C4-2B (cell line): ENCODE data around the gene FXYD5.

Source experiments
- ZFX ChIP-seq: fragments of 450-650 bp; IDR thresholded peaks from 2 replicates; pipeline ENCODE4 v1.6.1; 2017
- TF ChIP-seq, protein P1 (sequence below): fragments of 450-650 bp; conservative IDR thresholded peaks from 2 replicates; pipeline ENCODE4 v1.5.1; 2017; ENCODE audit warnings: mild to moderate bottlenecking

DNA sequence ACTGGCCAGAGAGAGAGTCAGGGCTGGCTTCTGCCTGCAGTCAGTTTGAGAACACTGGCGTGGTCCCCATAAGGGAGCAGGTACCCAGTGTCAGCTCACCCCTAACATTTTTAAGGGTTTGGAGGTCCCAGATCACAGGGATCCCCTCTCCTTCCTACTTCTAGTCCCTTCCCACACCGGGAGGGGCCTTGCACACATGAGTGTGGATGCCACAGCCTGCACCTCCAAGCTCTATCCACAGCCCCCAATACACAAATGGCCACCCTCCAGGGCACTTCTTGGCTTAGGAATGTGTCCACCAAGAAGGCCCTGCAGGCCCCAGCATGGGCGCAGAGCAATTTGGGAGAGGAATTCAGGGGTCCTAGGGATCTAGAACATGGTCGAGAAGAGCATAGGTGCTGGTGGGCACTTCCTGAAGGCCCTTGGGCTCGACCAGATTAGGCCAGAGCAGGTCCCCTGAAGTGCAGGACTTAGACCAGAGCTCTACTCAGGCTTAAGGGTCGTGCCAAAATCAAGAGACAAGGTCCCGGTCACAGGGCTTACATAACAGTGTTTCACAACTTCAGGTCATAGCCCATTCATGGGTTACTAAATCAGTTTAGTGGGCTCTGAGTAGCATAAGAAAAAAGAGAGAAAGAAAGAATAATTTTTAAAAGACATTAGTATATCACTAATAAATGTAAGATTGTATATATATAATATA is 16.0 kb downstream of the FXYD5 start:
- TF ChIP-seq, protein P1, sequence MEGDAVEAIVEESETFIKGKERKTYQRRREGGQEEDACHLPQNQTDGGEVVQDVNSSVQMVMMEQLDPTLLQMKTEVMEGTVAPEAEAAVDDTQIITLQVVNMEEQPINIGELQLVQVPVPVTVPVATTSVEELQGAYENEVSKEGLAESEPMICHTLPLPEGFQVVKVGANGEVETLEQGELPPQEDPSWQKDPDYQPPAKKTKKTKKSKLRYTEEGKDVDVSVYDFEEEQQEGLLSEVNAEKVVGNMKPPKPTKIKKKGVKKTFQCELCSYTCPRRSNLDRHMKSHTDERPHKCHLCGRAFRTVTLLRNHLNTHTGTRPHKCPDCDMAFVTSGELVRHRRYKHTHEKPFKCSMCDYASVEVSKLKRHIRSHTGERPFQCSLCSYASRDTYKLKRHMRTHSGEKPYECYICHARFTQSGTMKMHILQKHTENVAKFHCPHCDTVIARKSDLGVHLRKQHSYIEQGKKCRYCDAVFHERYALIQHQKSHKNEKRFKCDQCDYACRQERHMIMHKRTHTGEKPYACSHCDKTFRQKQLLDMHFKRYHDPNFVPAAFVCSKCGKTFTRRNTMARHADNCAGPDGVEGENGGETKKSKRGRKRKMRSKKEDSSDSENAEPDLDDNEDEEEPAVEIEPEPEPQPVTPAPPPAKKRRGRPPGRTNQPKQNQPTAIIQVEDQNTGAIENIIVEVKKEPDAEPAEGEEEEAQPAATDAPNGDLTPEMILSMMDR: no peak
- TF ChIP-seq ZFX: no peak
